DND-41 (cell line): ENCODE results near the gene EXOC1L.

Experiments used
- EZH2 ChIP-seq: IDR thresholded peaks from 3 replicates; pipeline ENCODE4 v1.6.1; 2012; ENCODE audit warnings: borderline replicate concordance, low read depth, mild to moderate bottlenecking, moderate library complexity, low read length, inconsistent platforms; ENCODE audit not compliant: severe bottlenecking
- TF ChIP-seq, protein P1 (sequence below): IDR thresholded peaks from 2 replicates; pipeline ENCODE4 v1.5.1; 2012; ENCODE audit warnings: borderline replicate concordance, low read length, moderate library complexity, mild to moderate bottlenecking; ENCODE audit not compliant: poor library complexity, severe bottlenecking; ENCODE audit errors: extremely low read depth

DNA sequence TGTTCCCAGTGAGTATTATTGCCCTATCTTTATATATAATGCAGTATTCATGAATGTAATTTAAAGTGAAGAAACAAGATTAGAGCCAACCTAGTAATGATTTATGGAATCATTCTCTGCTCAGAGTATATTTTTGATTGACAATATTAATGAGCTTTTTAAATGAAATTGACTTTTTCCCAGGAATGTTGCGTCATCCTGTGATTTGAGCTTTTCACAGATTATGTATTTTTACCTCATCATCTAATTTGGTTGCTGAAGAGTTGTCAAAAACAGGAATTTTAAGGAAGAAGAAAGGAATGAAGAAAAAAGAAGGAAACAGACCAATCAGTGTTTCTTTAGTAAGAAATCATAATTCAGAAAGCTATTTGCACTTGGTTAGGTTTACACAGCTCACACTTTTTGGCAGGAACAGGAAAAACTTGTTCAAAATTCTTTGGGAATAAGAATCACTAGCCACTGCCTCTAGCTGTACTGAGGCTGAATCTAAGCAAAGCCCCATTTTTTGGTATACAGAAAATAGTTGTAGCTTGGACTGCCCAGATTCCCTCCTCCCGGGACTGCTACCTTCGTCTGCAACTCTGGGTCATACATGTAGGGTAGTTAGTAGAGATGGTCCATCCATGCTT, 61.2 kb downstream of the EXOC1L start:
- TF ChIP-seq, protein P1, sequence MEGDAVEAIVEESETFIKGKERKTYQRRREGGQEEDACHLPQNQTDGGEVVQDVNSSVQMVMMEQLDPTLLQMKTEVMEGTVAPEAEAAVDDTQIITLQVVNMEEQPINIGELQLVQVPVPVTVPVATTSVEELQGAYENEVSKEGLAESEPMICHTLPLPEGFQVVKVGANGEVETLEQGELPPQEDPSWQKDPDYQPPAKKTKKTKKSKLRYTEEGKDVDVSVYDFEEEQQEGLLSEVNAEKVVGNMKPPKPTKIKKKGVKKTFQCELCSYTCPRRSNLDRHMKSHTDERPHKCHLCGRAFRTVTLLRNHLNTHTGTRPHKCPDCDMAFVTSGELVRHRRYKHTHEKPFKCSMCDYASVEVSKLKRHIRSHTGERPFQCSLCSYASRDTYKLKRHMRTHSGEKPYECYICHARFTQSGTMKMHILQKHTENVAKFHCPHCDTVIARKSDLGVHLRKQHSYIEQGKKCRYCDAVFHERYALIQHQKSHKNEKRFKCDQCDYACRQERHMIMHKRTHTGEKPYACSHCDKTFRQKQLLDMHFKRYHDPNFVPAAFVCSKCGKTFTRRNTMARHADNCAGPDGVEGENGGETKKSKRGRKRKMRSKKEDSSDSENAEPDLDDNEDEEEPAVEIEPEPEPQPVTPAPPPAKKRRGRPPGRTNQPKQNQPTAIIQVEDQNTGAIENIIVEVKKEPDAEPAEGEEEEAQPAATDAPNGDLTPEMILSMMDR, result no peak
- TF ChIP-seq EZH2, result no peak
